ENCODE data around the gene SLC9C1.
"Not testable (repeated sequence)": the region's sequence is repeated elsewhere in the genome, so short reads cannot be mapped to it uniquely, and the experiment has no call there.

Gene SLC9C1

DNA sequence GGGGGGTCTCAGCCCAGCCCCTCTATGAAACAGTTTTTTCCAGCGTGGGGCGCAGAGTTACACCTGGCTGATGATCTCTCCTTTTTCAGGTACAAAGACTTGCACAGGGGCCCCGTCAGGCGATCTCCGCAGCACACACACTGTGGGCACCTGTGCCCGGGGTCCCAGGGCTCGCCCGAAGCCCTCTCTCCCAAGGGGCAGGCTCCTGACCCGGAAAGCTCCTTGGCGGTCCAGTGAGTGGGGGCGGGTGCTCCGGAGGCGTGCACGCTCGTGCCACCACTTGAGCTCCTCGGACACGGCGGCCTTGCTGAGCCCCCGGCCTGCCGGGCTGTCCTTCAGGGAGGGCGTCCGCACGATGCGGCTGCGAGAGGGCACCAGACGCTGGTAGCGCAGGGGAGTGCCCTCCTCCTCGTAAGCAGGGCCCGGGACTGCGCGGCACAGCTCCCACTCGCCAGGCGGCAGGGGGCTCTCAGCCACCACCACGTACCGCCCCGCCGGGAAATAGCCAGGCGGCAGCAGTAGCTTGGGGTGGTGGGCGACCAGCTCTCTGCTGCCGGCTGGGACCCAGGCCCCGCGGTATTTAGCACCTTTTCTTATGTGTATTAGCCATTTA lies 108.5 kb downstream of the SLC9C1 start:
- not testable (repeated sequence) for DNase-seq

DNA sequence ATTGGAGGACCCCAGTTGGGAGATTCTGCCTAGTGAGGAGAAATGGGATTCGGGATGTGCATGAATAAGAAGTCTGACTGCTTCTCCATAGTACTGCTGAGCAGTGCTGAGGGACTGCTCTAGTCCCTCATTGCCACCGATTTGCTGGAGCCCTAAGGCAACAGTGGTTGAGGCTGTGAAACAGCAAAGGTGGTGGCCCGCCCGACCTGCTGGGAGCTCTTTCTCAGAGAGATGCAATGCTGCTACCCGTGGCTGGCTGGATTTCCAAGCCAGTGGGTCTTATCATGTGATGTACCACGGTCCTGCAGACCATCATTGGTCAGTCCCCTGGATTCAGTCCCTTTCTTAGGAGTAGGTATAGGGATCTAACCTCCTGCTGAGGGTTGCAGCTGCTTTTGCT lies 118.4 kb downstream of the SLC9C1 start:
- DNase-seq = no peak

DNA sequence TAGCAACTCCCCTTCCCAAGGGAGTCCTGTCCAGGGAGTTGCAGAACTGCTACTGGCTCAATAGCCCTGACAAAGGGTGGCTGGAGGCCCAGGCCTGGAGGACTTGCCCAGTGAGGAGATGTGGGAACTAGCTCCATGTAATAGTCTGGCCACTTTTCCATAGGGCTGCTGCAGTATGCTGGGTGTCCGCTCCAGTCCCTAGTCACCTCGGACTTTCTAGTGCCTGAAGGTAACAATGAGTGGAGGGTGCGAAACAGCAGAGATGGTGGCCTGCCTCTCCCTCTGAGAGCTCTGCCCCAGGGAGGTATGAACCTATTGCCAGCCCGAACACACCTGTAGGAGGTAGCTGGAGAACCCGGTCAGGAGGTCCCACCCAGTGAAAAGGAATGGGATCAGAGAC lies 119.0 kb downstream of the SLC9C1 start:
- no peak for DNase-seq

DNA sequence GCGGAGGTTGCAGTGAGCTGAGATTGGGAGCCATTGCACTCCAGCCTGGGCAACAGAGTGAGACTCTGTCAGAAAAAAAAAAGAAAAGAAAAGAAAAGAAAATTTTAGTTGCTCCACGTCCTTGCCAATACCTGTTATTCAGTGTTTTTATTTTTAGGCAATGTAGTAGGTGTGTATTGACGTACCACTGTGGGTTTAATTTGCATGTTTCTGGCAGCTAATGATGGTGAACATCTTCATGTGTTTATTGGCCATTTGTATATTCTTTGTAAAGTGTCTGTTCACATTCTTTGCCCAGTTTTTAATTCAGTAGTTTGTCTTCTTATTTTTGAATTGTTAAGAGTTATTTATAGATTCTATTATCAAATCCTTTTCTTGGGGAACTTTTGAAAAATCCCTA lies 122.9 kb downstream of the SLC9C1 start:
- DNase-seq = no peak

DNA sequence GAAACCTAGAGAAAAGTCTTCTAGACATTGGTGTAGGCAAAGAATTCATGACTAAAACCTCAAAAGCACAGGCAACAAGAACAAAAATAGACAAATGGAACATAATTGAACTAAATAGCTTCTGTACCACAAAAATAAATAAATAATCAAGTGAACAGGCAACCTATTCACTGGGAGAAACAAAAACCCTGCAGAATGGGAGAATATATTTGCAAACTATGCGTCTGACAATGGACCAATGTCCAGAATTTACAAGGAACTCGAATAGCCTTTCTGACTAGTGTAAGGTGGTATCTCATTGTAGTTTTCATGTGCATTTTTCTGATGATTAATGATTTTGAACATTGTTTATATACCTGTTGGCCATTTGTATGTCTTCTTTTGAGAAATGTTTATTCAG lies 124.0 kb downstream of the SLC9C1 start:
- no peak for DNase-seq

DNA sequence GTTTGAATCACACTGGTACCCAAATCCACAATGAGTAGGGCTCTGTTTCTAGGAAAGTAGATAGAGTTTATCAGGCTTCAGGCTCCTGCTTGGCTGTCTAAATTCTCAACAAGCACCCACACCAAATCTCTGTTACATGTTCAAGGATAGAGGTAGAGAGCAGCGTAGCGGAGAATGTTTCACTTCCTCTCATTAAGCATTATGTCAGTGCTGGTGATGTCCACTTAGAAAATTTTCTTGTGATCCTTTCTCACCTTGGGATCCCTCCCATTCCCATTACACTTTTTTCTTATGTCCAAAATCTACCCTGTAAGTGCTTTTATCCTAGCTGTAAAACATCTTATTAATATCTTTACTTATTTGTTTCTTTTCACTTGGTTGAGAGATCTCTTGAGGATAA lies 126.3 kb downstream of the SLC9C1 start:
- DNase-seq = no peak

DNA sequence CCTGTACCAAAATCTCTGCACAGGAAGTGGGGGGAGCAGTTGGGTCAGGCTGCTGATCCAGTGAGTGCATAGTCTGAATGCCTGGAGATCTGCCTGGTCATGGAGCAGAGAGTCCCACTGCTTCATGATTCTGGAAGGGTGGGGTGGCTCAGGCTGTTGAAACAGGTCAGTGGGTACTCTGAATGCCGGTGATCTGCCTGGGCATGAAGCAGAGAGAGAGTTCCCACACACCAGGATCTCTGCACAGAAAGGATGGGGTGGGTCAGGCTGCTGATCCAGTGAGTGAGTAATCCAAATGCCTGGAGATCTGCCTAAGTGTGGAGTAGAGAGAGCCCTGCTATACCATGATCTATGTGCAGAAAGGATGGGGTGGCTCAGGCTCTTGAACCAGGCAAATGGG lies 144.9 kb downstream of the SLC9C1 start:
- DNase-seq = no peak

DNA sequence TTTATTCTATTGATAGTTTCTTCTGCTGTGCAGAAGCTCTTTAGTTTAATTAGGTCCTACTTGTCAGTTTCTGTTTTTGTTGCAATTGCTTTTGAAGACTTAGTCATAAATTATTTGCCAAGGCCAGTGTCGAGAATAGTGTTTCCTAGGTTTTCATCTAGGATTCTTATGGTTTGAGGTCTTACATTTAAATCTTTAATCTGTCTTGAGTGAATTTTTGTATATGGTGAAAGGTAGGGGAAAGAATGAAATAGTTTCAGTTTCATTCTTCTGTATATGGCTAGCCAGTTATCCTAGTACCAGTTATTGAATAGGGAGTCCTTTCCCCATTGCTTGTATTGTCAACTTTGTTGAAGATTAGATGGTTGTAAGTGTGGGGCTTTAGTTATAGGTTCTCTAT lies 150.3 kb downstream of the SLC9C1 start:
- no peak for DNase-seq

DNA sequence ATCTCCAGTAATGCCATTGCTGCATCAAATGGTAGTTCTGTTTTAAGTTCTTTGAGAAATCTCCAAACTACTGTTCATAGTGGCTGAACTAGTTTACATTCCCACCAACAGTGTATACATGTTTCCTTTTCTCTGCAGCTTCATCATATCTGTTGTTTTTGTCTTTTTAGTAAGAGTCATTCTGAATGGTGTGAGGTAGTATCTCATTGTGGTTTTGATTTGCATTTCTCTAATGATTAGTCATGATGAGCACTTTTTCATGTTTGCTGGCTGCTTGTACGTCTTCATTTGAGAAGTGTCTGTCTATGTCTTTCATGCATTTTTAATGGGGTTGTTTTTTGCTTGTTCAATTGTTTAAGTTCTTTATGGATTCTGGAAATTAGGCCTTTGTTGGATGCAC lies 150.8 kb downstream of the SLC9C1 start:
- no peak for DNase-seq

DNA sequence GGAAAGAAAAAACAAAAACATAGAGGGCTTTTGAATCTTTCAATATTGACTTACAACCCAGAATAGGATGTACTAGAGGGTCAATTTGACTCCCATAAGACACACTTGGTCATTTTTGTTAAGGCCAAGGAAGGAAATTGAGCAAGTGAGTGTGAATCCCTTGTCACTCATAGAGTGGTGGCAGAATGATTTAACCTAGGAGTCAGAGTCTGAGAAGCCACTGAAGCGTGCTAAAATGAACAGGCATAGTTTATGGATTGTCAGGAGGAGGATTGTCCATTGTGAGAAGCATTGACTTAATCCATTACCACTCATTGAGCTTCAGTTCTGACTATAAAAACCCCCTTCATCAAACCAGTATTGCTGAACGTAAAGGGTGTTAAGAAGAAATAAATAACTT lies 152.7 kb downstream of the SLC9C1 start:
- DNase-seq = no peak

DNA sequence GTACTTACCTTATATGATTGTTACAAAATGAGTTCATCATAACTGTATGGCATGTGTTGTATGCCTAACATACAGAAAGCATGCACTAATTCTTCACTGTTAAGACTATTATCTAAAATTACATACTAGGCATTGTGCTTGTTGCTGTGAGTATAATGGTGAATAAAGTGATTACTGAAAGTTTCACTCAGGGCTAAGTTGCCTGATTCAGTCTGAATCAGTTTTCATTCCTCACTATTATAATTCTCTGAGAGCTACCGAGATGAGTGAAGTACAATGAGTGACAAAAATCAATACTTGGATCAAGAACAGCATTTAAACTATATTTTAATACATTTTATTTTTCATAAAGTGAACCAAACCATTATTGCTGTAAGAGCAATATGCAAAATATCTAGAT lies 153.4 kb downstream of the SLC9C1 start:
- no peak for DNase-seq

DNA sequence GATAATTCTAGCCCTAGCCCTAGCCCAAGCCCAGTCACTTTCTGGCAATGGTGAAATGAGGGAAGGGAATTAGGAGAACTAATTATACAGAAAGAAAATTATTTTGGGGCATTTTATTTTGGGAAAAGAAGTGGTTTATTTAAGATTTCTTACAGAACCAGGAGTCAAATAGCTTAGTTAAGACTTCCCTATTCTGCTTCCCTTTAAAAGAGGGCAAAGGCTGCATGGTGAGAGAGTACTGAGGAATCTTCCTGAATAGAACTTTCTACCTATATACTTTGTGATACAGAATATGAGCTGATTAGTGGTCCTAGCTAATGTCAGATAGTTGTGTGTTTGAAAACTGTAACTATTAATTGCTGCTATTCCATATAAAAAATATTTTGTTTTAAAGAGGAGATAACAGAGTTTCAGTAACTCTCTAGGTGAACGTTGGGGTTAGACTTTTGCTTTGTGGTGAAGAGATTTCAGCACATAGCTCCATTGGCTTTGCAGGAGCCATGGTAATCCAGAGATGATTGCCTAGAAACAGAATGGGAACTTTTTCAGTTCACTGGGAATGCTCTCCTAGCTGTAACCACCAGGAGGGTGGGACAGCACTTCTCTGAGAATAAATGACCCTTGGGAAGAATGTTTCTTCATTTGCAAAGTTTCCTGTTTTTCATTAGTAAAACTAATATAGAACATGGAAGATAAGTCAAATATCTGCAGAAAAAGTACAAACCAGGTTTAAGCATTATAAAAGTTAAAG lies 155.6 kb downstream of the SLC9C1 start:
- peak in 1 of 2 experiments; percentile 23 for DNase-seq

DNA sequence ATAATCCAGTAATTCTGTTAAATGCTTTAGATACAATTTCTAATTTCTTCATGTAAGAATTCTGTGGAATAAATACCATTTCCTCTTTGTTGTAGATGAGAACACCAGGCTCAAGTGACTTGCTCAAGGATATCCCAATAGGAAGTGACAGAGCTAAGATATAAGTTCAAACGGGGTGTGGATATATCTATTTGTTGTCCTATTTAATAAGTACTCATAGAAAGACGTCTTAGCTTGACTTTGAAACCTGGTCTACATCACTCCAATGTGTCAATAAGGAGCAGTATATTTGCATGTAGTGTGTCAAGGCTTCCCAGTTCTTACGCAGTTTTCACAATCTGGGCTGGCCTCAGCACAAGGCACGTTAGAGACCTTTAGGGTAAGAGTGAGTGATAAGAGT lies 156.2 kb downstream of the SLC9C1 start:
- no peak for DNase-seq

DNA sequence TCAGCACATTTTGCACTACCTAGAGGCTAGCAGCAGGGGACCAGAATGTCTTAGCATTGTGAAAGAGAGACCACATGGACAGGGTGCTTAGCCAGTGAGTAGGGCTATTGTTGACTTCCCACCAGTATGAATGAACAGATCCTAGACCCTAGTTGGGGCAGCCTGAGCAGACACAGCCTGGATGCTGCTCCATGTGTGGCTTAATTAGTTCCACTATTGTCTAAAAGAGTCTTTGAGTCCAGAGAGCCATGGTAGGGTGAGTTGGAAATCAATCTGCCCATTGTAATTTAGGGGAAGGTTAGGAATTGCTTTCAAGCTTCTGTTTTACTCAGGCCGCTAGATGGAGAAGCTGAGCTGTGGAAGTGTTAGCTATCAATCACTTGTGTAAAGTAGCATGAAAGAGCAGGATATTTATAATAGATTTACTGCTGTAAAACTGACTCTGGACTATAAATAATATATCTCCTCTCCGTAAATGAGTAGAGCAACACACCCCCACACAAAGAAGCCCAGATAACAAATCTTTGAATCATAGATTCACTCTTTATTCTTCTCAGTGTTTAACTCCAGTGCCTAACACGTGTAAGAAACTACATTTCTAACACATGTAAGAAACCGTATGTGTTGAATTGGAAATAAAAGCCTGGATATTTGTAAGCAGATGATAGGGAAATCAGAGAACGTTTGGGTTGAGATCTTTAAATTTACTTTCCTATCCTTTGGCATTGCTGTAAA lies 156.9 kb downstream of the SLC9C1 start:
- DNase-seq = peak; percentile 57 to 62

DNA sequence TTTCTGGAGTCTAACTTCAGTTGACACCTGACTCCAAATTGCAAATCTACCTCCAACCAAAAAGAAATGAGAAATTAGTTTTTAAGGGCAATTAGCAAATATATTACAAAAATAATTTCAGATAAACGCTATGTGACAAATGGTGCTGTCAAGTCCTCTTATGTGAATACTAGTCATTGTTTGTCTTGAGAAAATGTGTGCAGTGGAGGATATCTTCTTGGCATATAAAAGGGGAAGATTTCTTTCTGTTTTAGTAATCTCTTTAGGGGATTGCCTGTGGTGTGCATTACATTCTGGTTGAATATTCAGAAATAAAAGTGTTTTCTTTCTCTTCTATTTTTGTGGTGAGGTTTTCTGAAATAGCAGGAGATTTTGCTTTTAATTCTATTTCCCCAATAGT lies 158.0 kb downstream of the SLC9C1 start:
- no peak for DNase-seq

DNA sequence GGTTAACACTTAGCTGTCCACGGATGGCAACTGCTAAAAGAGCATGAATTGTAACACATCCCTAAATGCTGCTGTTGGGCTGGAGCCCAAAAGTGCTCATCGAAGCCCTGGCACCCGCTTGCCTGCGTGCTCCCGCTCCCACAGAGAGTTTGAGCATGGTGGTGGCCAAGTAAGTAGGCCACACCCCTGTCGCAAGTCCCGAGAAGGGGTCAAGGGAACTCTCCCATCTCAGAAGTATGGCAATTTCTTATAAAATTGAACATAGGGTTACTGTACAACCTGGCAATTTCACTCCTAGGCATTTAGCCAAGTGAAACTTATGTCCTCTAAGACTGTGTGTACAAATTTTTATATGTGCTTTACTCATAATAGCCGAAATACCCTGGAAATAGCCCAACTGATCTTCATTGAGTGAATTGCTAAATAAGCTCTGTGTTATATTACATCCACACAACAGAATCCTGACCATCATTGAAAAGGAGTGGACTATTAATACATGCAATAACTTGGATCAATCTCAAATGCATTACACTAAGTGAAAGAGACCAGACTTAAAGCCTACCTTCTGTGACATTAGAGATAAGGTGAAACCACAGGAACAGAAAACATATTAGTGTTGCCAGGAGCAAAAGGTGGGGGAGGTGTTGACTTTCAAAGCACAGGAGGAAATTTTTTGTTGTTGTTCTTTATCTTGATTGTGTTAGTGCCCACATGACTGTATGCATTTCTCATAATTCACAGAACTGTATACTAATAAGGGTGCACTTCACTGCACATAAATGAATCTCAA lies 159.5 kb downstream of the SLC9C1 start:
- no peak for DNase-seq

DNA sequence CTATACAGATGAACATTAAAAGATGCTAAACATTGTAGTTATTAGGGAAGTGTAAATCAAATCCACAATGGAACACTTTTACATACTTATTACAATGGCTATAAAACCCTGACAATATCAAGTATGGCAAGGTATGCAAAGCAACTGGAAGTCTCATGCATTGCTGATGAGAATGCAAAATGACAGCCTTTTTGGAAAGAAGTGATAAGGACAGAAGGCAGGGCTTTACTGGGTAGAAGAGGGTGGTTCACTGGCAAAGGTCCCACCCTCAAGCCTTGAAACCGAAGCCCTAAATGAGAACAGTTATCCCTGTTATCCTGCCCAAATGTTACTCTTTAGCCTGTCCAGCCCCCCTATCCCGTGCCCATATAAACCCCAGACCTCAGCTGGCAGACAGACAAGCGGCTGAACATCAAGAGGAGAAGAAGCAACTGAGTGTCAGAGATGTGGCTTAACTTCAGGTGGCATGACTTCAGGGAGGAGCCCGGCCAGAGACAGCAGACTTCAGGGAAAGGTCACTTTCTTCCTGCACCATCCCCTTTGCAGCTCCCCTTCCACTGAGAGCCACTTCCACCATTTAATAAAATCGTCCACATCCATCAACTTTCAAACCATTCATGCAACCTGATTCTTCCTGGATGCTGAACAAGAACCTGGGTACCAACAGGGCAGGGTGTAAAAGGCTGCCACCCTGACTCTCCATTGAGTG lies 160.2 kb downstream of the SLC9C1 start:
- DNase-seq = no peak

DNA sequence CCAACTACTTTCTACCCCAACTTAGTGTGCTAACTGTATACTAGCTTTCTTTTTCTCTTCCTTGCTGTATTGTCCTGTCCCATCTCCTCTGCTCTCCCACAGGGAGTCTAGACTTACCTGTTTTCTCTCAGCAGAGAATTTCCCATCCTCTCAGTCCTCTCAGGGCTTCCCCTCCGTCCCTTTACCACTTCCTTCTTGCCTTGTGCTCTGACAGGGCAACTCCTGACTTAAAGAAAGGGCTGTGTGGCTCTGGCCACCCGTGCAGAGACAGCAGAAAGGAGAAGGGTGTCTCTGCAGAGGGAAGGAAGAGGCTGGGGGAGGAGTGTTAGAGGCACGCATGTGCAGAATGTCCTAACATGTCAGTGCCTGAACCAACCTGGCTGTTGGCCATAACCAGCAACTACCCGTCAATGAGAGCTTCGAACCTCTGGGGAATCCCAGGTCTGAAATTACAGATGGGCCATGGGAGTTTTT lies 161.0 kb downstream of the SLC9C1 start, which contains the start of gene GCSAM:
Gene GCSAM (minus strand): TSS at position 274 of the 474 bp plus-strand sequence. CDS start 128 bp downstream, at position 146.
- peak; percentile 96 for DNase-seq

DNA sequence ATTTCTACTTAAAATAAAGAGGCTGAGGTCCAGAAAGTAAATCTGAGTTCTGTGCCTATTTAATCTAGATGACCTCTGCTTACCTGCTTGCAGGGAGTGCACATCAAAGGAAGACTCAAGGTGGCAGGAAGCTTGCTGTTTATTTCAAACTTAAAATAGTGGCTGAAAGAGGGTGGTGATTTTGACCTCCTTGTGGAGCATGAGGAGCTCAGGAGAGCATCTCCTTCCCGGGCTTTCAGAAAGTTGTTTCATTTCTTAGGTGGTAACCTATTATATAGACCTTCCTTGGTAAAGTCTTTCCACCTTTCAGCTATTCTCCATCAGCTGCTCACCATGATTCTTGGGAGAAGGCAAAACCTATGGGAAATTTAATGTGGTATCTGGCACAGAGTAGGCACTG lies 161.5 kb downstream of the SLC9C1 start:
- DNase-seq = no peak

DNA sequence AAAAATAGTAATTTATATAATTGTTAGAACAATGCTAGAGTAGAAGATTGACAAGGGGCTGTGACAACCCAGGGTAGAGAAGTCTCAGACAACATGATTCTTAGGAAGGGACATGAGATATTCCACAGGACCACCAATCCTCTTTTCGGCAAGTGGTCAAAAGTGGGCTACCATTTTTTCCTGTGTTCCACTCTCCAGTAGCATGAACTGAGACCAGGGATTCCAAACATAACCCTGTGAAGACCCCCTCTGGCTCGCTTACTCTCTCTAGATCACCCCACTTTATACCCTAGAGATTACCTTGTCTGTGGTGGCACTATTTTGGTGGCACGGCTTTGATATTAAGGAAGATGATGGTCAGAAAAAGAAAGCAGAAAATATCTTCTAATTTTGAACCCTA lies 161.9 kb downstream of the SLC9C1 start:
- DNase-seq = no peak

DNA sequence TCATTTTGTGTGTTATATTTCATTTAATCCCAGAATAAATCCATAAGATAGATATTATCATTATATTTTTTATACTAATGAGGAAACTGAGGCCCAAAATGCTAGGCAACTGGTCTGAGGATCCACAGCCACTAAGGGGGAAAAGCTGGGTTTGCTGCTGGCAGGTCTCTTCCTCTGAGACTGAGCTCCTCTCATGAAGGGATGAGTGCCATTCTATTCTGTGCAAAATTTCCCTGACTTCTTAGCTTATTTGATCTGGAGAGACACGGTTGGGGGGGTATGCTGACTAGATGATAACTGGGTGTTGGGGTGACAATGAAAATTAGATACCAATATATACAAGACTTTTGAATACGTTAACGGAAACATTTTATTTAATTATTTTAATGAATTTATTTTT lies 162.9 kb downstream of the SLC9C1 start:
- DNase-seq = no peak

DNA sequence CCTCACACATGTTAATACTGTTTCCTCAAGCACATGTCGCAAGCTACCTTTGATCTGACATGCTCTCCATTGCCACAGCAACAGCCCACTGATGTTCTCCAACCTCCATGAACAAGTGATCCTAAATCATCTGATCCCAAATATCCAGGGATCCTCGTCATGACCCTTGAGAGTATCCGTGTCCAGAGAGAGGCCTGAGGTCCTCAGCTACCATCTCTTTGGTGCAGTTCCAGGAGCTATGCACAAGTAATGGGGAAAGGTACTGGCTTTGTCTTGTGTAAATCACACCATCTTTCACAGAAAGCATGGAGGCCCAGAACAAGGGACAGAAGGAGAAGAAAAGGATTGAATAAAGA lies 163.4 kb downstream of the SLC9C1 start:
- DNase-seq = no peak
